ENCODE measurements around the gene E4F1.

E4F1 gene

GRCh38 chr16:2275476-2276367, 52.3 kb downstream of the E4F1 start:
- DNase-seq = no peak

- DNase-seq = no peak
Measured at GRCh38 chr16:2276368-2277195, 53.2 kb downstream of the E4F1 start.

- no peak for DNase-seq
Measured at GRCh38 chr16:2277466-2278271, 54.3 kb downstream of the E4F1 start.

- no peak for DNase-seq
Measured at GRCh38 chr16:2278272-2278608, 54.8 kb downstream of the E4F1 start.

GRCh38 chr16:2278956-2279800, 55.8 kb downstream of the E4F1 start:
- DNase-seq = no peak

- no peak for DNase-seq
Measured at GRCh38 chr16:2280461-2280860, 57.1 kb downstream of the E4F1 start.

- DNase-seq = no peak
Measured at GRCh38 chr16:2280981-2281542, 57.7 kb downstream of the E4F1 start.

- DNase-seq = no peak
Measured at GRCh38 chr16:2282262-2282661, 58.9 kb downstream of the E4F1 start.

- no peak for DNase-seq
Measured at GRCh38 chr16:2282866-2283555, 59.6 kb downstream of the E4F1 start.

GRCh38 chr16:2284001-2284770, 60.8 kb downstream of the E4F1 start:
- no peak for DNase-seq

GRCh38 chr16:2284797-2285576, 61.6 kb downstream of the E4F1 start:
- DNase-seq = no peak
